Measurements from ENCODE around the gene ZCCHC12.

DNA sequence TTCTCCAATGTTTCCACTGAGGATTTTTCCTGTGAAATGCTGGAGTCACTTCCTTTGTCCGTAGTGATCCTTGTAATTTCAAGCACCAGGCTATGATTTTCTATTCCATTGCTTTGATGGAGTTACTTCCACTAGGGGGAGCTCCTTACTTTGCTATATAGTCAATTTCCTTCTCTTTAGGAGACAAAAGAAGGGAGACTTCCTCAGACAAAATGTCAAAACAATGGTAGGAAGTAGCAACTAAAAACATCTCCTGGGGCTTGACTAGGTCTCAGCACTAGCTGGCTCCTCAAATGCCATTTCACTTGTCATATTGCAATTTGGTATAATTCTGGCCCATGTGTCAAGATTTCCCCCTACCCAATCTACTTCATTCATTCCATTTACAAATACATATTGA is 24.1 kb downstream of the ZCCHC12 start:
- peak; percentile 44 to 64 (median 58); a peak in 5 of 6 replicates for TF ChIP-seq CTCF (IDR thresholded peaks at IDR 0.05 in 2 of 3, conservative IDR thresholded peaks at IDR 0.05 in 1 of 3; ENCODE audit: borderline replicate concordance in 1 of 3, insufficient read depth in 1 of 3, low read depth in 2 of 3, low read length in 2 of 3)
- no peak for TF ChIP-seq ZNF274 (IDR thresholded peaks at IDR 0.05; ENCODE audit: low read depth, low read length)
- TF ChIP-seq POLR2A (IDR thresholded peaks at IDR 0.05; ENCODE audit: borderline replicate concordance, extremely low read depth, insufficient read depth, insufficient read length): no peak
- no peak for TF ChIP-seq POLR2AphosphoS5 (IDR thresholded peaks at IDR 0.05; ENCODE audit: low read depth, low read length)
- TF ChIP-seq EZH2phosphoT487 (IDR thresholded peaks at IDR 0.05; ENCODE audit: borderline replicate concordance): no peak
- TF ChIP-seq, protein P1, sequence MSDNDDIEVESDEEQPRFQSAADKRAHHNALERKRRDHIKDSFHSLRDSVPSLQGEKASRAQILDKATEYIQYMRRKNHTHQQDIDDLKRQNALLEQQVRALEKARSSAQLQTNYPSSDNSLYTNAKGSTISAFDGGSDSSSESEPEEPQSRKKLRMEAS (IDR thresholded peaks at IDR 0.05): no peak
- TF ChIP-seq EZH2 (IDR thresholded peaks at IDR 0.05): no peak
- TF ChIP-seq YY1 (IDR thresholded peaks at IDR 0.05; ENCODE audit: extremely low read depth, insufficient replicate concordance, low read depth, low read length): no peak
- TF ChIP-seq TCF7L2 (IDR thresholded peaks at IDR 0.05; ENCODE audit: borderline replicate concordance, extremely low read depth, insufficient read depth, insufficient read length): no peak
- no peak for TF ChIP-seq EGR1 (IDR thresholded peaks at IDR 0.05; ENCODE audit: low read depth)
- TF ChIP-seq, protein P2, sequence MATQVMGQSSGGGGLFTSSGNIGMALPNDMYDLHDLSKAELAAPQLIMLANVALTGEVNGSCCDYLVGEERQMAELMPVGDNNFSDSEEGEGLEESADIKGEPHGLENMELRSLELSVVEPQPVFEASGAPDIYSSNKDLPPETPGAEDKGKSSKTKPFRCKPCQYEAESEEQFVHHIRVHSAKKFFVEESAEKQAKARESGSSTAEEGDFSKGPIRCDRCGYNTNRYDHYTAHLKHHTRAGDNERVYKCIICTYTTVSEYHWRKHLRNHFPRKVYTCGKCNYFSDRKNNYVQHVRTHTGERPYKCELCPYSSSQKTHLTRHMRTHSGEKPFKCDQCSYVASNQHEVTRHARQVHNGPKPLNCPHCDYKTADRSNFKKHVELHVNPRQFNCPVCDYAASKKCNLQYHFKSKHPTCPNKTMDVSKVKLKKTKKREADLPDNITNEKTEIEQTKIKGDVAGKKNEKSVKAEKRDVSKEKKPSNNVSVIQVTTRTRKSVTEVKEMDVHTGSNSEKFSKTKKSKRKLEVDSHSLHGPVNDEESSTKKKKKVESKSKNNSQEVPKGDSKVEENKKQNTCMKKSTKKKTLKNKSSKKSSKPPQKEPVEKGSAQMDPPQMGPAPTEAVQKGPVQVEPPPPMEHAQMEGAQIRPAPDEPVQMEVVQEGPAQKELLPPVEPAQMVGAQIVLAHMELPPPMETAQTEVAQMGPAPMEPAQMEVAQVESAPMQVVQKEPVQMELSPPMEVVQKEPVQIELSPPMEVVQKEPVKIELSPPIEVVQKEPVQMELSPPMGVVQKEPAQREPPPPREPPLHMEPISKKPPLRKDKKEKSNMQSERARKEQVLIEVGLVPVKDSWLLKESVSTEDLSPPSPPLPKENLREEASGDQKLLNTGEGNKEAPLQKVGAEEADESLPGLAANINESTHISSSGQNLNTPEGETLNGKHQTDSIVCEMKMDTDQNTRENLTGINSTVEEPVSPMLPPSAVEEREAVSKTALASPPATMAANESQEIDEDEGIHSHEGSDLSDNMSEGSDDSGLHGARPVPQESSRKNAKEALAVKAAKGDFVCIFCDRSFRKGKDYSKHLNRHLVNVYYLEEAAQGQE (IDR thresholded peaks at IDR 0.05; ENCODE audit: low read depth): no peak
- TF ChIP-seq RAD21 (IDR thresholded peaks at IDR 0.05; ENCODE audit: low read depth): peak; percentile 77

Measured in HCT116 (cell line).